ENCODE measurements around the gene SLC10A6. TPM values are rescaled to one million over a fixed set of nuclear protein-coding genes. Genes with fewer than 3 reads are reported as not detected.

SLC10A6 gene
- total RNA-seq, 4 donors from 2014 or later = 1.4 to 4.6 (median 1.7) TPM

DNA sequence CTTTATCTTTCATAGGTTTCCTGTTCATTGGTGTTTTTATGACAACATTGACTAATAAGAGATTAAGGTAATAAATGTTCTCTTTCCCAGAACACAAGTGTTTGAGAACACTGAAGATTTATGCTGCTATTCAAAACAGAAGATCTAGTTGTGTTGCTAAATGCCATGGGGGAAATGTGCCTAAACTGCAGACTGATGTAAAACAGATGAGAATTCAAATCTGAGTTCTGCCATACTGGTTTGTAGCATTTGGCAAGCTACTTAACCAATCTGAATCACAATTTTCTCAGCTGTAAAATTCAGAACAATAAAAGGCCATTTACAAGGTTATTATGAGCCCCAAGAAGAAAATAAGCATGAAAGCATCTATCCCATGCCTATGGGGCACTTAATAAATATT is 2.3 kb downstream of the SLC10A6 start:
- Histone ChIP-seq H3K27me3 (no peaks in the 10 kb centered on the region), H3K9me3 (no peaks in the 10 kb centered on the region), H3K36me3 (no peaks in the 10 kb centered on the region), H3K27ac (peak overlapping the region in 2 of 4 donors; percentile 40 to 62), H3K4me1 (no peaks in the 10 kb centered on the region), H3K4me3 (peak overlapping the region; percentile 40 to 51 (median 46))
- no peak for DNase-seq
- in situ Hi-C loops (cut with MboI; ENCODE audit: low sequenced_read_pairs in 4 of 4) = no loop called here
- ATAC-seq = peak in 1 of 2 donors; percentile 41
- intact Hi-C loops (cut with DNase I; ENCODE audit: low total_unique reads) = no loop called here
- TF ChIP-seq POLR2A (IDR thresholded peaks at IDR 0.05) = no peak
- TF ChIP-seq, protein P1, sequence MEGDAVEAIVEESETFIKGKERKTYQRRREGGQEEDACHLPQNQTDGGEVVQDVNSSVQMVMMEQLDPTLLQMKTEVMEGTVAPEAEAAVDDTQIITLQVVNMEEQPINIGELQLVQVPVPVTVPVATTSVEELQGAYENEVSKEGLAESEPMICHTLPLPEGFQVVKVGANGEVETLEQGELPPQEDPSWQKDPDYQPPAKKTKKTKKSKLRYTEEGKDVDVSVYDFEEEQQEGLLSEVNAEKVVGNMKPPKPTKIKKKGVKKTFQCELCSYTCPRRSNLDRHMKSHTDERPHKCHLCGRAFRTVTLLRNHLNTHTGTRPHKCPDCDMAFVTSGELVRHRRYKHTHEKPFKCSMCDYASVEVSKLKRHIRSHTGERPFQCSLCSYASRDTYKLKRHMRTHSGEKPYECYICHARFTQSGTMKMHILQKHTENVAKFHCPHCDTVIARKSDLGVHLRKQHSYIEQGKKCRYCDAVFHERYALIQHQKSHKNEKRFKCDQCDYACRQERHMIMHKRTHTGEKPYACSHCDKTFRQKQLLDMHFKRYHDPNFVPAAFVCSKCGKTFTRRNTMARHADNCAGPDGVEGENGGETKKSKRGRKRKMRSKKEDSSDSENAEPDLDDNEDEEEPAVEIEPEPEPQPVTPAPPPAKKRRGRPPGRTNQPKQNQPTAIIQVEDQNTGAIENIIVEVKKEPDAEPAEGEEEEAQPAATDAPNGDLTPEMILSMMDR (IDR thresholded peaks at IDR 0.05 in 4 of 5, conservative IDR thresholded peaks at IDR 0.05 in 1 of 5) = no peak

DNA sequence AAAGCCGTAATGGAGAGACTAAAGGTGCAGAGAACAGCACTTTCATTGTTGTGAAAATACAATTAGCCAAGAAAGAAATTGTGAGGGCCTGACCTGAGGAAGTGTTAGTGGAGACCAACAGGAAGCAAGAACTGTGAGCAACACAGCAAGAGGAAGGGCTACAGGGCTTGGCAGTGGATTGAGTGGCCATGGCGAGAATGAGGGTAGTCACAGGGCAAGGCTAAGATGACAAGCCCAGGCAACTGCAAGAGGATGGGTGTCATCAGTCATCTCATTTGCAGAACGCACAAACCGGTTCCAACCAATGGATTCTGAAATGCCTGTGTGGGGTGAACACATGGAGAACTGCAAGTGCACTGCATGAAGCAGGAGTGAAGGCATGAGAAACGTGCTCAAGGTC is 3.6 kb downstream of the SLC10A6 start:
- H3K9me3 ChIP-seq = no peaks in the 10 kb centered on the region
- no peaks in the 10 kb centered on the region for H3K36me3 ChIP-seq
- no peaks in the 10 kb centered on the region for H3K27me3 ChIP-seq
- no peak for TF ChIP-seq POLR2A (IDR thresholded peaks at IDR 0.05)
- TF ChIP-seq, protein P1 (IDR thresholded peaks at IDR 0.05 in 4 of 5, conservative IDR thresholded peaks at IDR 0.05 in 1 of 5) = no peak
- in situ Hi-C loops (cut with MboI; ENCODE audit: low sequenced_read_pairs in 4 of 4) = no loop called here
- no peaks in the 10 kb centered on the region for H3K4me1 ChIP-seq
- no peak overlapping the region for H3K4me3 ChIP-seq
- ATAC-seq (no peak), DNase-seq (no peak)
- no peak overlapping the region for H3K27ac ChIP-seq
- intact Hi-C loops (cut with DNase I; ENCODE audit: low total_unique reads) = no loop called here

DNA sequence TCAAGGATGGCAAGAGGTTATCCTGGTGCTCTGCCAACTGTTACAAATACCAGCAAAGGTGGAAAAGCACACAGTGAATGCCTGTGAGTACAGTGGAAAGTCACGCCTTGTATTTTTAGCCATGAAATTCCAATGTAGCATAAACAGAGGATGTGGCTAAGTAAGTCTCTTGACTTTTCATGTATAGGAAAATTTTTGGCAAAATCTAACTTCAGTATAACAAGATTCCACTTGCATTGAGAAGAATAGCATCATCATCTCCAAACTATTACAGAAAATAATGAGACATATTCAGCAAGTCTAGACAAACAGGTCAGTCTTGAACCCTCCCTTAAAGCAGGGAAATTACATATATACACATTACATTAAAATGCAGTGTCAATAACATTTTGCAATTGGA is 7.9 kb downstream of the SLC10A6 start:
- Histone ChIP-seq H3K27ac (no peak overlapping the region), H3K27me3 (no peaks in the 10 kb centered on the region), H3K36me3 (no peaks in the 10 kb centered on the region), H3K9me3 (no peaks in the 10 kb centered on the region), H3K4me1 (no peaks in the 10 kb centered on the region), H3K4me3 (no peak overlapping the region)
- intact Hi-C loops (cut with DNase I; ENCODE audit: low total_unique reads) = no loop called here
- ATAC-seq = no peak
- DNase-seq = no peak
- in situ Hi-C loops (cut with MboI; ENCODE audit: low sequenced_read_pairs in 4 of 4) = no loop called here
- TF ChIP-seq POLR2A (IDR thresholded peaks at IDR 0.05) = no peak
- TF ChIP-seq, protein P1 (IDR thresholded peaks at IDR 0.05 in 4 of 5, conservative IDR thresholded peaks at IDR 0.05 in 1 of 5) = no peak

DNA sequence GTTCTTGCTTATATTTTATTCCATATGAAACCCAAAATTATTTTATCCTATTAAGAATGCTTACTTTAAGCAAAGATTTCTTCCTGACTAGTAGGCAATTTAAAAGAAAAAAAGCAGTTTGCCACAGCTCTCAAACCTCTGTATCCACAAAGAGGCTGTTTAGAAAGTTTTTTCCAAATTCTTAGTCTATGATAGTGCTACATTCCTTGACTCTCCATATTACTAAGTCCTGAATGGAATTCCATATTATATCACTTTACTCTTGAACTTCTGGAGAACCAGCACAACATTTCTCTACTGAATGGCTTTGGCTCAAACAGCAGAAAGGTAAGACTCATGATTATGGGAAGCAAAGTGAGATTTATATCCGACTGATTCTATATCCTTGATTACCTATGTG is 8.3 kb downstream of the SLC10A6 start:
- Histone ChIP-seq H3K4me3 (no peak overlapping the region), H3K36me3 (no peaks in the 10 kb centered on the region), H3K27me3 (no peaks in the 10 kb centered on the region), H3K9me3 (no peaks in the 10 kb centered on the region), H3K27ac (no peak overlapping the region), H3K4me1 (no peaks in the 10 kb centered on the region)
- ATAC-seq (no peak), DNase-seq (no peak)
- in situ Hi-C loops (cut with MboI; ENCODE audit: low sequenced_read_pairs in 4 of 4) = no loop called here
- no peak for TF ChIP-seq POLR2A (IDR thresholded peaks at IDR 0.05)
- TF ChIP-seq, protein P1 (IDR thresholded peaks at IDR 0.05 in 4 of 5, conservative IDR thresholded peaks at IDR 0.05 in 1 of 5) = no peak
- intact Hi-C loops (cut with DNase I; ENCODE audit: low total_unique reads) = no loop called here
